Astrocyte (in vitro differentiated cells and primary cell): ENCODE measurements around the gene DGAT2. TPM values are rescaled to one million over a fixed set of nuclear protein-coding genes. Genes with fewer than 3 reads are reported as not detected.

Experiments
- DNase-seq: peaks from one replicate; pipeline ENCODE4 v3.0.0-alpha.2; 2010; ENCODE audit warnings: low read depth
- FAIRE-seq: peaks from 2 replicates; lab custom pipeline; 2011; peaks lifted over from hg19 to GRCh38; lab: Jason Lieb, UNC
- H2AFZ ChIP-seq: 2 replicates; pipeline ENCODE4 v1.6.0; 2012; ENCODE audit warnings: low read depth, low read length, inconsistent platforms
- H3K27ac ChIP-seq: 2 replicates; pipeline ENCODE4 v1.5.1; 2011; ENCODE audit warnings: low read depth, low read length, inconsistent platforms
- H3K27me3 ChIP-seq: 2 replicates; pipeline ENCODE4 v1.6.0; 2011; ENCODE audit warnings: low read length, inconsistent platforms; ENCODE audit not compliant: insufficient read depth
- H3K36me3 ChIP-seq: 2 replicates; pipeline ENCODE4 v1.5.1; 2011; ENCODE audit warnings: low read length, inconsistent platforms; ENCODE audit not compliant: insufficient read depth
- H3K4me1 ChIP-seq: 2 replicates; pipeline ENCODE4 v1.5.1; 2011; ENCODE audit warnings: low read length, inconsistent platforms; ENCODE audit not compliant: insufficient read depth
- H3K4me2 ChIP-seq: 2 replicates; pipeline ENCODE4 v1.6.0; 2012; ENCODE audit warnings: low read length, inconsistent platforms
- H3K4me3 ChIP-seq: 2 replicates; pipeline ENCODE4 v1.5.1; 2011; ENCODE audit warnings: low read depth, mild to moderate bottlenecking, low read length, inconsistent platforms; ENCODE audit not compliant: insufficient read depth
- H3K79me2 ChIP-seq: 2 replicates; pipeline ENCODE4 v1.6.0; 2012; ENCODE audit warnings: mild to moderate bottlenecking, low read length, inconsistent platforms; ENCODE audit not compliant: insufficient read depth
- H3K9ac ChIP-seq: 2 replicates; pipeline ENCODE4 v1.6.0; 2012; ENCODE audit warnings: mild to moderate bottlenecking, low read length, inconsistent platforms
- H3K9me3 ChIP-seq: 2 replicates; pipeline ENCODE4 v1.5.1; 2012; ENCODE audit warnings: low read depth, mild to moderate bottlenecking, low read length, inconsistent platforms; ENCODE audit not compliant: insufficient read depth
- H4K20me1 ChIP-seq: 2 replicates; pipeline ENCODE4 v1.6.0; 2012; ENCODE audit warnings: low read length, inconsistent platforms; ENCODE audit not compliant: insufficient read depth
- H3K27ac Mint-ChIP-seq: one replicate; pipeline ENCODE4 v1.8.0; 2021; ENCODE audit warnings: mild to moderate bottlenecking, mixed read lengths; ENCODE audit not compliant: unreplicated experiment
- H3K27me3 Mint-ChIP-seq: one replicate; pipeline ENCODE4 v1.8.0; 2021; ENCODE audit warnings: low read depth, mixed read lengths; ENCODE audit not compliant: unreplicated experiment
- H3K36me3 Mint-ChIP-seq: one replicate; pipeline ENCODE4 v1.8.0; 2021; ENCODE audit warnings: low read depth, mixed read lengths; ENCODE audit not compliant: unreplicated experiment
- H3K4me1 Mint-ChIP-seq: one replicate; pipeline ENCODE4 v1.8.0; 2021; ENCODE audit warnings: low read depth, mixed read lengths; ENCODE audit not compliant: unreplicated experiment
- H3K4me3 Mint-ChIP-seq: one replicate; pipeline ENCODE4 v1.8.0; 2021; ENCODE audit warnings: mild to moderate bottlenecking, moderate library complexity, mixed read lengths; ENCODE audit not compliant: unreplicated experiment
- H3K9me3 Mint-ChIP-seq: one replicate; pipeline ENCODE4 v1.8.0; 2021; ENCODE audit warnings: mild to moderate bottlenecking, mixed read lengths; ENCODE audit not compliant: unreplicated experiment
- CTCF ChIP-seq: IDR thresholded peaks from 2 replicates; pipeline ENCODE4 v1.5.1; 2011; ENCODE audit warnings: low read depth, mild to moderate bottlenecking, inconsistent platforms, low read length, moderate library complexity; ENCODE audit not compliant: insufficient read depth
- EZH2 ChIP-seq: IDR thresholded peaks from 2 replicates; pipeline ENCODE4 v1.6.1; 2012; ENCODE audit warnings: mild to moderate bottlenecking, low read length, inconsistent platforms; ENCODE audit not compliant: insufficient read depth
- total RNA-seq: library from RNA; stranded (reverse); gene quantifications from 2 replicates; pipeline ENCODE4 v1.2.1, GENCODE V29; 2021

The DGAT2 gene
- total RNA-seq, 1 donor from 2014 or later: 0.73 TPM

GRCh38 chr11:75795276-75796090, 26.9 kb downstream of the DGAT2 start:
- no peaks in the 10 kb centered on the region for H3K27me3 ChIP-seq
- Mint-ChIP-seq H3K27me3 (peaks cover 21% of the 10 kb centered on the region), H3K9me3 (no peaks in the 10 kb centered on the region), H3K4me3 (no peak overlapping the region), H3K4me1 (peaks cover 4% of the 10 kb centered on the region), H3K27ac (peak overlapping the region; percentile 12), H3K36me3 (peaks cover 2% of the 10 kb centered on the region)
- H3K36me3 ChIP-seq: no peaks in the 10 kb centered on the region
- TF ChIP-seq EZH2 (no peak), CTCF (no peak)
- no peak overlapping the region for H3K9ac ChIP-seq
- DNase-seq (no peak), FAIRE-seq (no peak)
- H3K9me3 ChIP-seq: no peaks in the 10 kb centered on the region
- no peak overlapping the region for H3K4me2 ChIP-seq
- no peak overlapping the region for H3K27ac ChIP-seq
- no peak overlapping the region for H2AFZ ChIP-seq
- no peaks in the 10 kb centered on the region for H4K20me1 ChIP-seq
- H3K79me2 ChIP-seq: no peaks in the 10 kb centered on the region
- no peak overlapping the region for H3K4me3 ChIP-seq
- peaks cover 6% of the 10 kb centered on the region for H3K4me1 ChIP-seq

- Mint-ChIP-seq H3K36me3 (peaks cover 2% of the 10 kb centered on the region), H3K4me3 (no peak overlapping the region), H3K27me3 (peaks cover 15% of the 10 kb centered on the region), H3K4me1 (peaks cover 4% of the 10 kb centered on the region), H3K27ac (no peak overlapping the region), H3K9me3 (no peaks in the 10 kb centered on the region)
- no peak overlapping the region for H3K4me3 ChIP-seq
- FAIRE-seq (no peak), DNase-seq (no peak)
- no peak overlapping the region for H3K4me2 ChIP-seq
- no peak for TF ChIP-seq EZH2
- no peak for TF ChIP-seq CTCF
- no peaks in the 10 kb centered on the region for H4K20me1 ChIP-seq
- H3K27ac ChIP-seq: no peak overlapping the region
- H2AFZ ChIP-seq: no peak overlapping the region
- H3K36me3 ChIP-seq: no peaks in the 10 kb centered on the region
- peaks cover 6% of the 10 kb centered on the region for H3K4me1 ChIP-seq
- H3K9me3 ChIP-seq: no peaks in the 10 kb centered on the region
- H3K27me3 ChIP-seq: no peaks in the 10 kb centered on the region
- no peaks in the 10 kb centered on the region for H3K79me2 ChIP-seq
- no peak overlapping the region for H3K9ac ChIP-seq
Observed at GRCh38 chr11:75796091-75796435, 27.5 kb downstream of the DGAT2 start.

- no peak overlapping the region for H3K4me3 Mint-ChIP-seq
- Histone ChIP-seq H3K27me3 (no peaks in the 10 kb centered on the region), H3K4me3 (no peak overlapping the region), H3K9me3 (no peaks in the 10 kb centered on the region), H2AFZ (no peak overlapping the region), H3K4me1 (peaks cover 6% of the 10 kb centered on the region), H4K20me1 (no peaks in the 10 kb centered on the region), H3K36me3 (no peaks in the 10 kb centered on the region), H3K27ac (no peak overlapping the region), H3K4me2 (no peak overlapping the region), H3K9ac (no peak overlapping the region), H3K79me2 (no peaks in the 10 kb centered on the region)
- DNase-seq (no peak), FAIRE-seq (no peak)
- peaks cover 4% of the 10 kb centered on the region for H3K4me1 Mint-ChIP-seq
- H3K27me3 Mint-ChIP-seq: peaks cover 6% of the 10 kb centered on the region
- peak overlapping the region; percentile 66 for H3K27ac Mint-ChIP-seq
- H3K36me3 Mint-ChIP-seq: peaks cover 2% of the 10 kb centered on the region
- H3K9me3 Mint-ChIP-seq: no peaks in the 10 kb centered on the region
- TF ChIP-seq CTCF: no peak
- TF ChIP-seq EZH2: no peak
Observed at GRCh38 chr11:75797116-75797515, 28.5 kb downstream of the DGAT2 start.
